B cell (primary cell): ENCODE measurements around the gene TNFAIP8L1.

ENCODE experiments used
- EZH2 ChIP-seq: IDR thresholded peaks from 2 replicates; pipeline ENCODE4 v1.6.1; 2012; ENCODE audit warnings: borderline replicate concordance, low read depth, mild to moderate bottlenecking, moderate library complexity, low read length; ENCODE audit not compliant: insufficient read depth, poor library complexity, severe bottlenecking
- TF ChIP-seq, protein P1 (sequence below): fragments of 200-600 bp; IDR thresholded peaks from one replicate; pipeline ENCODE4 v1.8.0; 2022; ENCODE audit warnings: antibody characterized with exemption, mild to moderate bottlenecking

DNA sequence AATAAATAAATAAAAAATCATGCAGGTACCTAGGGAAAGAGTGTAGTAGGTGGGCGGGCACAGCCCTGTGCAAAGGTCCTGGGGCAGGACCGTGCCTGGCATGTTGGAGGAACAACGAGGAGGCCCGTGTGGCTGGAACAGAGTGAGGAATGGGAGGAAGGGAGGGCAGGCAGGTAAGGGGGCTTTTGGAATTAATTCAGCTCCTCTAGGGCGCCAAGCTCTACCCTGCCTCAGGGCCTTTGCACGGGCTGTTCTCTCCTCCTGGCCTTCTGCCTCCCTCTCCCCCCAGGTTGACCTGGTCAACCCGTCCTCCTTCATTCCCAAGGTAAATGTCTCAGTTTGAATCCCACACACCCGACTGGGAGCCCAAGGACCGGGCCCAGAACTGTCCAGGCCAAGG, 48.8 kb upstream of the TNFAIP8L1 start:
- TF ChIP-seq, protein P1, sequence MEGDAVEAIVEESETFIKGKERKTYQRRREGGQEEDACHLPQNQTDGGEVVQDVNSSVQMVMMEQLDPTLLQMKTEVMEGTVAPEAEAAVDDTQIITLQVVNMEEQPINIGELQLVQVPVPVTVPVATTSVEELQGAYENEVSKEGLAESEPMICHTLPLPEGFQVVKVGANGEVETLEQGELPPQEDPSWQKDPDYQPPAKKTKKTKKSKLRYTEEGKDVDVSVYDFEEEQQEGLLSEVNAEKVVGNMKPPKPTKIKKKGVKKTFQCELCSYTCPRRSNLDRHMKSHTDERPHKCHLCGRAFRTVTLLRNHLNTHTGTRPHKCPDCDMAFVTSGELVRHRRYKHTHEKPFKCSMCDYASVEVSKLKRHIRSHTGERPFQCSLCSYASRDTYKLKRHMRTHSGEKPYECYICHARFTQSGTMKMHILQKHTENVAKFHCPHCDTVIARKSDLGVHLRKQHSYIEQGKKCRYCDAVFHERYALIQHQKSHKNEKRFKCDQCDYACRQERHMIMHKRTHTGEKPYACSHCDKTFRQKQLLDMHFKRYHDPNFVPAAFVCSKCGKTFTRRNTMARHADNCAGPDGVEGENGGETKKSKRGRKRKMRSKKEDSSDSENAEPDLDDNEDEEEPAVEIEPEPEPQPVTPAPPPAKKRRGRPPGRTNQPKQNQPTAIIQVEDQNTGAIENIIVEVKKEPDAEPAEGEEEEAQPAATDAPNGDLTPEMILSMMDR = no peak
- TF ChIP-seq EZH2 = no peak
